PC-9 (cell line): ENCODE data around the gene PLEKHH1.

Experiments
- EZH2 ChIP-seq: fragments of 200-600 bp; sonication (generic); IDR thresholded peaks from 2 replicates; pipeline ENCODE4 v1.8.0; 2017; ENCODE audit warnings: antibody characterized with exemption, low read depth
- TF ChIP-seq, protein P1 (sequence below): fragments of 200-600 bp; sonication (generic); conservative IDR thresholded peaks from 2 replicates; pipeline ENCODE4 v1.6.1; 2017; ENCODE audit warnings: mixed run types, antibody characterized with exemption, mild to moderate bottlenecking, moderate library complexity

DNA sequence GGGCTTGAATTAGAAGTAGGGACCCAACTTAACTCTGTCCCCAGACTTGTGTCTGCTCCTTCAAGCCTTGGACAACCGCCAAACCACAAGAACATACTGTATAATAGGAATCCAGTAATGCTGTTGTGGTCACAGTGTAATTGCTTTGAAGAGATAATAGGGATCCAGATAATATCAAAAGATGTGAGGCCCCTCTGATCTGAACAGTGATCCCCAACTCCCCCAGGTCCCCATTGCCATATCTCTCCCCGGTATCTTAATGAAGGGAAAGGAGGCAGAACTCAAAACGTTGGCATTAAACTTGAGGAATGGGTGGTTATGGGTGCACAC lies 8.5 kb upstream of the PLEKHH1 start:
- TF ChIP-seq, protein P1, sequence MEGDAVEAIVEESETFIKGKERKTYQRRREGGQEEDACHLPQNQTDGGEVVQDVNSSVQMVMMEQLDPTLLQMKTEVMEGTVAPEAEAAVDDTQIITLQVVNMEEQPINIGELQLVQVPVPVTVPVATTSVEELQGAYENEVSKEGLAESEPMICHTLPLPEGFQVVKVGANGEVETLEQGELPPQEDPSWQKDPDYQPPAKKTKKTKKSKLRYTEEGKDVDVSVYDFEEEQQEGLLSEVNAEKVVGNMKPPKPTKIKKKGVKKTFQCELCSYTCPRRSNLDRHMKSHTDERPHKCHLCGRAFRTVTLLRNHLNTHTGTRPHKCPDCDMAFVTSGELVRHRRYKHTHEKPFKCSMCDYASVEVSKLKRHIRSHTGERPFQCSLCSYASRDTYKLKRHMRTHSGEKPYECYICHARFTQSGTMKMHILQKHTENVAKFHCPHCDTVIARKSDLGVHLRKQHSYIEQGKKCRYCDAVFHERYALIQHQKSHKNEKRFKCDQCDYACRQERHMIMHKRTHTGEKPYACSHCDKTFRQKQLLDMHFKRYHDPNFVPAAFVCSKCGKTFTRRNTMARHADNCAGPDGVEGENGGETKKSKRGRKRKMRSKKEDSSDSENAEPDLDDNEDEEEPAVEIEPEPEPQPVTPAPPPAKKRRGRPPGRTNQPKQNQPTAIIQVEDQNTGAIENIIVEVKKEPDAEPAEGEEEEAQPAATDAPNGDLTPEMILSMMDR: no peak
- no peak for TF ChIP-seq EZH2
